GM12891 (cell line): ENCODE data around the gene MAL.

ENCODE experiments used
- PAX5 ChIP-seq: IDR thresholded peaks from 2 replicates; pipeline ENCODE4 v1.6.1; 2011; ENCODE audit warnings: low read length, moderate library complexity, mild to moderate bottlenecking; ENCODE audit not compliant: insufficient read depth, severe bottlenecking
- POLR2A ChIP-seq: IDR thresholded peaks from 2 replicates; pipeline ENCODE4 v1.6.1; 2011; ENCODE audit warnings: low read depth, low read length, control low read depth
- POLR2AphosphoS5 ChIP-seq: IDR thresholded peaks from 2 replicates; pipeline ENCODE4 v1.6.1; 2011; ENCODE audit warnings: low read depth, low read length, control low read depth

DNA sequence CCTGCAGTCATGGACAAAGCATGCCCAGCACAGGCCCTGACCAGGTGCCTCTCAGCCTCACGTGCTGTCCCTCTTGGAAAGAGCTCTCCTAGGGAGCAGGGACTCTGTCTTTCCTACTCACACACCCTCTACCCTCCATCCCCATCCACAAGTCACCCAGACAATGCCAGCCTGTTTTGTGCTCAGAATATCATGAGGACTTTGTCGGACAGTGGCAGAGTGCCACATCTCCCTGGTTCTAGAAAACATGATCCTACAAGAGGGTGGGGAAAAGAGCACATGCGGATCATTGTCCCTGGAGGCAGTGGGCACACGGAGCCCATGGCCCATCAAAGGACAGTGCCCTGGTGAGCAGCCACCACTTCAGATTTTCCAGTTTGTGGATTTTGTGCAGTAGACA, 3.7 kb upstream of the MAL start:
- no peak for TF ChIP-seq POLR2A
- no peak for TF ChIP-seq POLR2AphosphoS5
- no peak for TF ChIP-seq PAX5
